SK-N-DZ (cell line): ENCODE data around the gene ZNF526.

ENCODE experiments used
- DNase-seq: peaks from one replicate; pipeline ENCODE4 v3.0.0-alpha.2; 2015; ENCODE audit warnings: low spot score

Gene ZNF526

DNA sequence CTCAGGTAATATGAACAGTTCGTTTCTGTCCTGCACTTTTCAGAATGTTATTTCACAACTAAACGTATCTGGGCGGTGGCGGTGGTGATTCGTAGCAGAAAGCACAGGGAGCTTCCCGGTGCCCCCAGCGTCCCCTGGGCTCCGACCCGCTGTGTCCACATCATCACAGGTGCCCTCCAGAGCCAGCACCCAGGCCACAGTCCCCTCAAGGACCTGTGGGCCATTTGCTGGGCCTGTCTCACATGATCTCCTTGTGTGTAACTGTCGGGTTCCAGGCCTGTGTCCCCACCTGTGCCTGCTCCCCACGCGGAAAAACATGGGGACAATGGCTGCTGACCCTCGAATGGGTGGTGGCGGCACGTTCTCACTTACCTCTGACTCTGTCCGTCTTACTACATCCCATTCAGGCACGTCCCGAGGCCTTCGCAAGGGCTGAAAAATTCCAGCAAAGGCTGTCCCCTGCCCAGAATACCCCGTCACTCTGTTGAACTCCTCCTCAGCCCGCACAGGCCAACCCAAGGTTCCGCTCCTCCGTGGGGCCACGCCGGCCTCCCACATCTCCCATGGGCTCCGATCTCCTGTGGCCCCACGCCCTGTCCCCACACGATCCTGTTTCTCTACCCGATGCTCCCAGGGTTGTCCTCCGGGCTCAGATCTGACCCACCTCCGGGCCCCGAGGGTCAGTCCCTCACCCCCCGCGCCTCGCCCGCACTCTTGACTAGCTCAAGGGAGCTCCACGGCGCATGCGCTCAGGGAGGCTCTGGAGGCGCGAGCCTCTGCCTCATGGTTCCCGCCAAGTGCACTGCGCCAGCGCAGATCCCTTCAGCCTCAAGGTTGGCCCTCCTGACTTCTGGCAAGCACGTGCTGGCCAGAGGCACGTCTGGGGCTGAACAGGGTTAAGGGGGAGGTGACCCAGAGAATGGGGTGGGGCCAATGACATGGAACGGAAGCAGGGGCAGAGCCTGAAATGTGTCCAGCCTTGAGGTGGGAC, 23.8 kb upstream of the ZNF526 start:
- DNase-seq: no peak

DNA sequence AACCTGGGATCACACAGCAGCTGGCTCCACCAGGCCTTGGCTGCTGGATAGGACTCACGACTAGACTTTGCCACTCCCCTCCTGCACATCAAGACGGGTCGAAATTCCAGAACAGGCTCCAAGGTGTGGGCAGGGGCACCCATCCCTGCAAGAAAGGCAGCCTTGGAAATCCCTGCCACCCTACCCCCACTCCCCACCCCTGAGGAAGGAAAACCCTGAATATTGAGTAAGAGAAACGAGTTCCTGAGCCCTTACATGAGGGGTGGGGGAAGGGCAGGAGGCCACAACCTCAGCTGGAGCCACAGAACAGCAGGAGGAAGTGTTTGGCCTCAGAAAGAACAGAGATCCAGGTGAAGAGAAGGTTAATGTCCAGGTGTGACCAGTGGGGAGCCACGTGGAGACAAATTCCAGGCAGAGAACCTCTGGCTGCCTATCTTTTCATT, 22.7 kb upstream of the ZNF526 start:
- no peak for DNase-seq

DNA sequence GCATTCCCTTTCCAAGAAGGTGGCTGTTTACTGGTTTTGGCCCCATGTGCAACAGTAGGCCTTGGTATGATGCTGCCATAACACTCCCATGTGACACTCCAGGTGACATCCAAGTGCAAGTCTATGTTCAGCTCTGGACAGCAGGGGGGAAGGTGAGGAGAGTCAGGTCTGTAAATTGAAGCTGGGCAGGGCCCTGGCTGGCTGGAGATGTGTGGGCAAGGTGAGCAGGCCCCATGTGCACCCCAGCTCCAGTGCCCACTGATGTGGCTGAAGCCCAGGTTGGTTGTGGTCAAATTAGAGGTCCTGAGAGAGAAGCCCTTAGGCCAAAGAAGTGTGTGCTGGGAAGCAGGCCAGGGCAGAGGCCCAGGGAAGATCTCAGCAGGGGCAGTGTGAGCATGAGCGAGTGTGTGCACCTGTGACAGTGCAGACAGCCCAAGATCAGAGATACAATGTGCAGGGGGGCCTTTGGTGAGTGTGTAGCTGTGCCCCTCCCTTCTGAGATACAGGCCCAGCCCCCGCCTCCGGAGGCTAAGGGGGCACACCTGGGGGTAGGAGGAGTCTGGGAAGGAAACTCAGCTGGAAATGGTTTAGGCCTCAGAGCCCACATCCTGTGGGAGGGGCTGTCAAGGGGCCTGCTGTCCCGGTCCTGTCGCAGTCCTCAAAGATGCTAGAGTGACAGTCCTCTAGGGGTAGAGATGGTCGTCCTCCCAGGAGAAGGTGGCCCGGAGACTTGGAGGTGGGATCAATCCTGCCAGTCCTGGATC, 21.3 kb upstream of the ZNF526 start:
- DNase-seq: no peak

DNA sequence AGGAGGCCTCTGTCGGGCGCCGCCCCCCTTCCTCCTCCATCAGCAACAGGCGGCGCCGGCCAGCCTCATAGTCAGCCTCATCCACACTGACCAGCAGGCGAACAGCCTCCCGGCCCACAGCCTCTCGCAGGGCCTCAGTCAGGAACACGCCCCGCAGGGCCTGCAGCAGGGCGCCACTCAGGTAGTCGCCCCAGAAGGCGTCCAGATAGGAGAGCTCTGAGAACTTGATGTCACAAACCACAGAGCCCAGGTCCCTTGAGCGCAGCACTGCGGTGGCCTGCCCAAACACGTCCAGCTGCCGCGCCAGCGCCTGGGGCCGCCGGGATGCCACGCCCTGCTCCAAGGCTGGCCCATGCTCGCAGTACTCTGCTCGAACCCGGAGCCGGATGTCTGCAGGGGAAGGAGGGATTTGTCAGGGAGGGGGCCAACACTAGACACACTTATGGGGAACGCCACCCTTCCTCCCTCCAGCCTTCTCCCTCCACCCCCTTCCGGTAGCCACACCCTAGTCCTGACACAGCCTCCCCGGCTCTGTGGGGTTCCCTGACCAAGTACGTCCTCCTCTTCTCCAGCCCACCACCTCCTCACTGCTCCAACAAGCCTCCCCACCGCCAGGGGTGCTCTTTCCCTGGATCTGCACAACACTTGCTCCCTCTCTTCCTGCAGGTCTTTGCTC, 20.5 kb upstream of the ZNF526 start:
- no peak for DNase-seq

DNA sequence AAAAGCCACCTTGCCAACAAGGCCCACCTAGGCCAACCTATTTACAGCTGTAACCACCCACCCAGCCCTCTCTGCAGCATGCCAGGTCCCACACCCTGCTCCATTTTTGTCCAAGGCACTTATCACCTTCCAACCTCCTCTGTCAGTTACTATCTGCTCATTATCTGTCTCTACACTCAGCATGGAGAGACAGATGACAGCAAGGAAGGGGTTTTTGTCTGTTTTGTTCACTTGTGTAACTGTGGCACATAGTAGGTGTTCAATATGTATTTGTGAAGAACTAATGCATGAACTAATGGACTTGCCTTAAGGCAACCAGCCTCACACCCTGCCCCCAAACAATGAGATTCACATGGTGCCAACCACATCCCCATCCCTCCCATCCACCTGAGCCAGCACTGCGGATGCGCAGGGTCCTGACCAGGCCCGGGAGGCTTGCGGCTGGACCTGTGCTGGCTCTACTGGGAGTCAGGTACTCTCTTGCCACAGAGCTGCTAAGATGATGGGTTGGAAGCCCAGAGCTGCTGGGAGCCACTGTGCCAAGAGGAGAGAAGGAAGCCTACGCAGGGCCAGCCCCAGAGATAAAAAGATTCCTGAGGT, 19.9 kb upstream of the ZNF526 start:
- DNase-seq: no peak

DNA sequence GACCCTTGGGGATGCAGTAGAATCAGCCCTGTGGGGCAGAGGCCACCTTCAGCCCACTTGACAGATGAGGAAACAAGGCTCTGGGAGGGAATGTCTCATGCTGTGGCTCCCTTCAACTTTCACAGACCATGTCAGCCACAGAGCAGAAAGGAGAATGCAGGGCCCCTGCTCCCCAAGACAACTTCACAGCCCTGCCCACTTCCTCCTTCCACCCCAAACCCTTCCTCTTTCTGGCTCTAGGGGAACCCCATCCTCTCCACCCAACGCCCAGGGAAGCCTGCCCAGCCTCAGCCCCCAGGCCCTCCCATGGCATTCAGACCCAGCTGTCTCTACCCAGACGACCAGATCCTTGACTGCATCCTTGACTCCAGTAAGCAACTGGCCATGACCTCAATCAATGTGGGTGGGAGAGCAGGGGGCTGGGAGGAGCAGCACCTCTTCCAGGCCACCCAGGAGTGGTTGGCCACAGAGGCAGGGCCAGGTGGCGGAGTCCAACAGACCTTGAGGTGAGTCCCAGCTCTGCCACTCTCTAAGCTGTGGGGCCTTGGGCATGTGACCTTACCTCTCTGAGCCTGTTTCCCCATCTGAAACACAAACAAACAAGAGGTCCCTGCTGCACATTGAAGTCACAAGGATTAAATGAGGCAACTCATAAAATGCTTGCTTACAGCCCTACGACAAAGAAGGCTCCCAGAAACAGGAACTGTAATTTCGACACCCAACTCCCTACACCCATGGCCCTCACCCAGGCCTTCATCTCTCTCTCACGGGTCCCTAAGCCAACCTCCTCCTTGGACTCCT, 18.4 kb upstream of the ZNF526 start:
- no peak for DNase-seq

DNA sequence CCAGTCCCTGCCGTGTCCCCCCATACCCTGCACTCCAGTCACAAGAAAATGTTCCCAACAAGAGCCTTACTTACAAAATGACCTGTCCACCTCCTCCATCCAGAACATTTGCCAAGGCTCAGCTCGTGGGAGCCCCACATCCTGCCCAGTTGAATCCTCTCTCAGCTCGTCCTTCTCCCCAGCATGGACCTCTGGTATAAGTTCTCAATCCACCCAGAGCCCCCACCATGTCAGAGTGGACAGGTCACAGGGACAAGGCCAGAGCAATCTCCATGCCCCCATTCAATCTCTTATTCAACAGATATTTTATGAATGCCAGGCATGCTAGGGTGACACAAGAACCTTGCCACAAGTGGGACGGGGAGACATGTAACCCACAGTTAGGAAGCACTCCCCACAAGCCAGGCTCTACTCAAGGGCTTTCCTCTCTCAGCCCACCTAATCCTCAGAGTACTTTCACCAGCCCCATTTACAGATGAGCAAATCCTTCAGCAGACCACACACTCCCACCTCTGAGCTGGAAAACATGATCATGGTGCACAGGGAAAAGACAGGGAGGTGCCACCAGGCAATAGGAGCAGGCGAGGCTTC, 17.7 kb upstream of the ZNF526 start:
- no peak for DNase-seq

DNA sequence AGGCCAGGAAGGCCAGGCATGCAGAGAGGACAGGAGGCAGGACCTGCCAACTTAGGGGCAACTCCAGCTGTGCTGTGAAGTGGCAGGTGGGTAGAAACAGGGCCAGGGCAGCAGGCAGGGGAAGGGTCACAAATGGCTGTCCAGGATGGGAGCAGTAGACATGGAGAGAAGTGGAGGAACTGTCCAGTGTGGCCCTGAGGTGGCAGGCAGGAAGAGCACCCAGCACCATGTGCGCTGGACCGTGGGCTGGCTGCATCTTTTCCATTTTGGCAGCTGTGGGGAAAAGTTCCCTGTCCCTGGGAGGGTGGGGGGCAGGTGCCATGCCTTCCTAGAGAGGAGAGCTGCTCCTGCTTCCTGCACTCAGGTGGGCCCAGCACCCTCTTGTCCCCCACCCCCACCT, 16.4 kb upstream of the ZNF526 start:
- DNase-seq: no peak

DNA sequence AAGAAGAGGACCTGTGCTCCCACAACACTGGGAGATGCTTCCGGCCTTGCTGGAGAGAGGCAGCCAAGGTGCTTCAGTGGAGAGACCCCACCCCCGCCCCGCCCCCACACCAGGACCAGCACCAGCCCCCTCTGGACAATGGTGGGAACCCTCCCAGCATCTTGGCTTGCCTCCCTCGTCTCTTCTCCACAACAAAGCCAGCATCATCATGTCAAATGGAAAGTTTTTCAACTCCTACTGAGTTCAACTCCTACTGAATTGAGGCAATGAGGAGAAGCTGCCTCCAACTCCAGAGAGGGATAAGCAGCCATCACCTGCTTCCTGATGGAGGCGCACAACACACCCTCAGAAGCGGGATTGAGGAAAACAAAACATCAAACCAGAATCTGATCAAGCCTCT, 15.4 kb upstream of the ZNF526 start:
- DNase-seq: no peak

DNA sequence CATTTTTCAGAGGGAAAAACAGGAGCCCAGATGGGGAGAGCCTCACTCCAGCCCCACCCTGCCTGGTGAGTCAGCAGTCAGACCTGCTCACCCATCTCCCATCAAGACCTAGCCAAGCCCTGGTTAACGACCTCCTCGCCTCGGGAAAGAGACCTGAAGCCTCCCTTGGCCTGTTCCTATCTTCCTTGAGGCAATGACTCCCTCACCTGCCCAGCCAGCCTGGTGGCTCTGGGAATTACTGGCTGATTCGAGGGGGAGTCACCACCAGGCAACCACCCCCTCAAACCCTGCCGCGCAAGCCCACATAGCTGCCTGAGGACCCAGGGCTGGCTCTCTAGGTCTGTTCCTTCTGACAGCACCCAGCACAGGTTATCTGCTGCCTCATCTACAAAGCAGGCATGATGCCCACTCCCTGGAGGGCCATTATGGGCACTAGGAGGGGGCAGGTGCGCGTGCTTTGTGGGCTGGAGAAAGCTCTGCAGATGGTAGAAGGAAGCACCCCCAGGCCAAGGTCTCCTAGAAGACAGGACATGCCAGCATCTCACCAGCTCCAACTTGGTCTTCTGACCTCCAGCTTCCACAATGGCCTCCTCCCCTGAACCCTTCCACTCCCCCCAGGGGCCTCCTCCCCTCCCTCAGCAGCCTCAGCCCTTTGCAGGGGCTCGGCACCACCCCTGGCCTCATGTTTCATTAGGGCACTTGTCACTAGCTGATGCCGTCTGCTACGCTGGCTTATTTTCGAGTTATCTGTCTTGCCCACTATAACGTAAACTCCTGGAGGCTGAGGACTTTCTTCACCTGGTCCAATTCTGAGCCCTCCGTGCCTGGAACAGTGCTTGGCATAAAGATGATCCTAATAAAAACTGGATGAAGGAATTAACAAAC, 13.0 kb upstream of the ZNF526 start:
- DNase-seq: no peak

DNA sequence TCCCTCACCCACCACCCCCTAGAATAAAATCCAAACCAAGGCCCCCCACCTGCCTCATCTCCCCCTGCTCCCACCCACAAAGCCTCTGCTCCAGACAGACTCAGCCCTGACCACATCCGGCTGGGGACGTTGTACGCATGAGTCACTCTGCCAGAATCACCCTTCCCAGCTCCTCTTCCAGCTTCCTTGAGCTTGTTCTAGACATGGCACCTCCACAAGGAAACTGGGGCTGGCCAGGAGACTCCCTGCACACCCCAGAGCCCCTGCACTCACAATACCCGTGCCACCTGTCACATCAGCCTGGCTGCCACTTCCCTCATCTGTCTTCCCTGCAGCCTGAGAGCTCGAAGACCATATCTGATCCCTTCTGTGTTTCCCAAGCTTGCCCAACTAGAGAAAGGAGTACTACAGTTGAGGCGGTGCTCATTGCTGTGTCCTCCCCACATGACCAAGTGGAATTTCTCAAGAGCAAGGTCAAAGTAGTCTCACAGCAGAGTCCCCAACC, 12.3 kb upstream of the ZNF526 start:
- DNase-seq: no peak

DNA sequence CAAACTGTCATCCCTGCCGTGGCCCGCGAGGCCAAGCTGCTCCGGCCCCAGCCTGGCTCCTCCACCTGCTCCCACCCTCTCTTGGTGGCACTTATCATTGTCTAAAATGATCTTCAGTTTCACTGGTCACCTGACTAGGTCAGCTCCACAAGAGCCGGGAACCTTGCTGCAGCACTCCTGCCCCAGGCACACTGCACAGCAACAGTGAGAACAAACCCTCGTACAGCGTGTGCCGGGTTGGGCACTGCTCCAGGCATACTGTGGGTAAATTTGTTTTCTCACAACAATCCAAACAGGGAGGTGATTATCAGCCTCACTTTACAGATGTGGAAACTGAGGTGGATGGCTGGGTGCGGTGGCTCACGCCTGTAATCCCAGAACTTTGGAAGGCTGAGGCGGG, 11.5 kb upstream of the ZNF526 start:
- no peak for DNase-seq

DNA sequence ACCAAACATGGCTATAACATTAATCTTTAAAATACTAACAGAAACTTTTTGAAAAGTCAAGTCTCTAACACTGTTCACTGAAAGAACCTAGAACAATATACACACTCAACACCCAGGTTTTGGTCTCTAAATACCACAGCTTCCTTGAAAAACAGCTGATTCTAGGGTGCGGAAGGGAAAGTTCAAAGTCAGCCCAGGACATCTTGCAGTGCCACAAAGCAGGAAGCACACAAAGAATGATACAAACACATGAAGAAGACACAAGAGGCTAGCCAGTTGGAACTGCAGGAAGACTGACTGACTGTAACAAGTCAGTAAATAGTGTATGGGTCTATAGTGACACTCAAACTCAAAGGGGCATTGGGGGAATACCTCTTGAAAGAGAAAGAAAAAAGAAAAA, 7.2 kb upstream of the ZNF526 start:
- no peak for DNase-seq

DNA sequence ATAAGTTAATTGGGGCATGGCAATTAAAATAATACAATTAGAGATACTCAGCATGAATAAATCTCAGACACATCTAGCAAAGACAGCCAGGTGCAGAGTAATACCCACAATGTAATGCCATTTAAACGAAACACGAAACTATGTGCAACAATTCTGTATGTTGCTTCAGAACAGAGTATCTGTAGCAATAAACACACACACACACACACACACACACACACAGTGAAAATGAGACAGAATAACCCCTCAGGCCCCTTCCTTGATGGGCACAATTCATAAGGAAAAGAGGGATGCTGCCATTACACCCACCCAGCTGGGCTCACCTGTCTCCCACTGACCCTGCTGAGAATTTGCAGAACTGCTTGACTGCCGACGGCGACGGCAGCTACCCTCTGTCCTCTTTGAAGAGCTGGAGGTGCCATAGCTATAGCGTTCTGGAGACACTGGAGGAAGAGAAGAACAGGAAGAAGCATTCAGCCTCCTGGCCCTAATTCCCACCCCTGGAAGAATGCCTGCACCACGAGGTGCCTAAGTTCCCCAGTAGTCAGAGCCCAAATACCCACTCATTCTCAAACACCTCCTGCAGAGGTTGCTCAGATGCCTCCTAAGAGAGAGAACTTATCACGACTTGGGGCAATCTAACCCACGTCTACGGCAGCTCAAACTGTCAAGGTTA, 5.2 kb upstream of the ZNF526 start:
- DNase-seq: no peak

DNA sequence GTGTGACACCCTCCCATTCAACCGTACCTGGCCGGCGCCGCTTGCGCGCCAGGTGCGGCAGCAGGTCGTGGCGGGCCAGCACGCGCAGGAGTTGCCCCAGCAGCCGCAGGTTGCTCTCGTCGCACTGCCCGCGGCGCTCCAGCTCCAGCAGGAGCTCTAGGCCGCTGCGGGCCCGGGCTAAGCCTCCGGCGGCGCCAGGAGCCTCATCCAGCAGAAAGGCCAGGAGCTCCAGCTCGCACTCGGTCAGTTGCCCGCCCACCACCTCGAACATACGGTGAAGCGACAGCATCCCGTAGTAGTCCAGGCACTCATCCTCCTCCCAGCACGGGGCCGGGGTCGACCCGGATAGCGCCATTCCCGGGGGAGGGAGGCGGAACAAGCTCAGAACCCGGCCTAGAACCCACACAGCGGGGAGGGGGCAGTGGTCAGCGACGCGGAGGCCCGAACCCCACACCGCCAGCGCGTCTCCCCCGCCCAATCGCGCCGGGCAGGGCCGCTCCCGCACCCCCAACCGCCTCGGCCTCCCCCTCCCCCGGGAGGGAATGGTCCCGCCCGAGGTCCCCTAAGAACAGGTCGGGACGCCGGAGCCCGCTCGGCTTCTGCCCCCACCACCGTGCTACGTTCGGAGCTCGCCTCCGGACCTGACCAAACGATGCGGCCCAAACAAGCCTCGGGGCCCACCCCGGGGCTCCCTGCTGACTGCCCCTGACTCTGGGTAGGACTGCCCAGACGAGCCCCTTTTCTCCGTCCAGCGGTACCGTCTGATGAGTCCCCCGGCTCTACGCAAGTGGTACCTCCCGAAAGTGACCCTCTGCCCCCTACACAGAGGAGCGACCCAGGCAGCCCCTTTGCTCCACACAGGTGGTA, 3.2 kb upstream of the ZNF526 start:
- DNase-seq: peak; percentile 37

DNA sequence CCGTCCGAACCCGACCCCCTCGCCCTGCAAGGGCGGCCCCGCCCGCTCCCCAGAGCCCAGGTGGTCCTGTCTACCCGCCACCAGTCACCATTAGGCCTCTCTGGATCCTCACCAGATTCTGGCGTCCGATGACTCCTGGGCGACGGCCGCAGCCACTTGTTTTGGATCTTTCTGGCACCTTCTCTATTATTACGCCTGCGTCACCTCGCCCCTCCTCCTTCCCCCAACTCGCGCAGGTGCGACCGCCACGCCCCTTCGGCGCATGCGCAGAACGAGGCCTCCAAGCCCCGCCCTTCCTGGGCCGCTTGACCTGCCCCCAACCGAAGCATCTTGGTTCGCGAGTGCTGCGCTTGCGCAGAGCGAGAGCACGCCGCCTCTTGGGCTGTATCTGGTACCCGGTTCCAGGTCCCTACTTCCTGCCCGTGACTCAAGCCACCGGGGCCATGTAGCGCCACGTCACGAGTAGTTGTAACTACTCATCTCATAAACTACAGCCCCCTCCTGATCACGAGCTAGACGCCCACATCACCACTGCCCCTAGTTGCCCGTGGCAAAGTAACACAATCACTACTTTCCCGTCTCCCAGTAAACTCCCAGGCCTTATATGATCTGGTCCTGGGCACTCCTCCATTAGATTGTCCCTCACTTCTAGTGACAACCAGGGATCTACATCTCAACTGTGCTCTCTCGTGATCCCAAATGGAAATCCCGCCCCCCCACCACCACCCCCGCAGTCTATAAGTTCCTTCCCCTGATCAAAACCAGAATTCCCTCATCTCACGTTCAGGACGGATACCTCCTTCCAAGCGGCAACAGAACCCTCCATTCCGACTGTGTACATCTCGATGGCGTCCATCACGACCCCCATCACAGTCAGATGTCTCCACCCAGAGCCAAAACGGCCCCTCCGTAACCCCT, 2.3 kb upstream of the ZNF526 start, which contains the start of gene DEDD2:
Gene DEDD2 (minus strand): TSS at position 158 of the 918 bp plus-strand sequence. CDS start 670 bp downstream, outside the sequence.
- peak; percentile 92 for DNase-seq
